K562 (cell line): Measurements from ENCODE around the gene ZNF528. TPM values are rescaled to one million over a fixed set of nuclear protein-coding genes. Genes with fewer than 3 reads are reported as not detected.

ENCODE experiments used
- ATAC-seq: fragments of 200-7000 bp; cut with Tn5 transposase; 3 replicates; pipeline ENCODE4 v1.9.1; 2020; ENCODE audit warnings: moderate library complexity
- BruUV-seq: library from RNA; stranded (reverse); fragments of 400-500 nt; replicated peaks from 2 replicates; lab custom pipeline; 2021; lab: Mats Ljungman, UMichigan
- CTCF ChIA-PET: fragments of 300-600 bp; formaldehyde crosslinking; extraction: SDS; loops from one replicate; lab custom pipeline; 2021; ENCODE audit warnings: low intra/inter-chr PET ratio; lab: Yijun Ruan, JAX
- POLR2A ChIA-PET: fragments of 300-600, 350-650 bp; sonication (Branson Sonifier 250); formaldehyde crosslinking; extraction: SDS; loops from one replicate; lab custom pipeline; 2021; ENCODE audit warnings: antibody characterized with exemption, inconsistent platforms; lab: Yijun Ruan, JAX
- DNase-seq, 4 experiments: peaks; one replicate each; pipeline versions ENCODE4 v3.0.0 to v3.0.0-alpha.2; 2011 to 2018; ENCODE audit warnings: low spot score in 3 of 4, mixed read lengths in 3 of 4; ENCODE audit errors: extremely low read depth in 1 of 4
- FAIRE-seq: peaks from 2 replicates; lab custom pipeline; 2011; peaks lifted over from hg19 to GRCh38; lab: Jason Lieb, UNC
- H2AFZ ChIP-seq: 2 replicates; pipeline ENCODE4 v1.6.0; 2011; ENCODE audit warnings: low read depth, low read length, control low read depth, inconsistent platforms
- H3K27ac ChIP-seq: fragments of 200-600 bp; 3 replicates; pipeline ENCODE4 v1.8.0; 2011; ENCODE audit warnings: low read depth, mild to moderate bottlenecking, control low read depth, inconsistent platforms, low read length, moderate library complexity, mixed read lengths; ENCODE audit errors: extremely low read depth
- H3K27me3 ChIP-seq, 2 experiments: fragments of 300-600 bp in 1 of 2; 2 replicates in 1 of 2; 3 replicates in 1 of 2; pipeline versions ENCODE4 v1.6.0 to v1.8.0; 2011; ENCODE audit warnings: inconsistent platforms in 2 of 2, low read length in 2 of 2, mild to moderate bottlenecking in 1 of 2, mixed read lengths in 1 of 2, moderate library complexity in 1 of 2; ENCODE audit not compliant: control insufficient read depth in 2 of 2, insufficient read depth in 2 of 2
- H3K36me3 ChIP-seq: fragments of 300-600 bp; 3 replicates; pipeline ENCODE4 v1.8.0; 2011; ENCODE audit warnings: mild to moderate bottlenecking, low read length, inconsistent platforms; ENCODE audit not compliant: control insufficient read depth, insufficient read depth
- H3K4me1 ChIP-seq, 2 experiments: fragments of 200-600 bp in 1 of 2; replicated peaks in 1 of 2; 2 replicates in 1 of 2; 3 replicates in 1 of 2; pipeline versions ENCODE4 v1.5.1 to v1.8.0; 2011; ENCODE audit warnings: inconsistent platforms in 2 of 2, low read length in 2 of 2, mild to moderate bottlenecking in 1 of 2, mixed read lengths in 1 of 2, moderate library complexity in 1 of 2; ENCODE audit not compliant: control insufficient read depth in 2 of 2, insufficient read depth in 2 of 2
- H3K4me2 ChIP-seq: 2 replicates; pipeline ENCODE4 v1.6.1; 2011; ENCODE audit warnings: low read length, control low read depth, inconsistent platforms, mixed read lengths; ENCODE audit not compliant: insufficient read depth
- H3K4me3 ChIP-seq: fragments of 200-600 bp; sonication (generic), shearing (Covaris generic); 2 replicates; pipeline ENCODE4 v1.5.1; 2016; ENCODE audit warnings: control low read depth, inconsistent platforms
- H3K79me2 ChIP-seq: fragments of 200-600 bp; 3 replicates; pipeline ENCODE4 v1.8.0; 2011; ENCODE audit warnings: low read length, inconsistent platforms; ENCODE audit not compliant: control insufficient read depth, insufficient read depth
- H3K9ac ChIP-seq, 2 experiments: 2 replicates each; pipeline versions ENCODE4 v1.6.0 to v1.6.1; 2011; ENCODE audit warnings: low read depth in 2 of 2, low read length in 2 of 2, control low read depth in 1 of 2, inconsistent platforms in 1 of 2, mild to moderate bottlenecking in 1 of 2, mixed read lengths in 1 of 2; ENCODE audit not compliant: insufficient read depth in 1 of 2
- H3K9me1 ChIP-seq: one replicate; pipeline ENCODE4 v1.6.0; 2011; ENCODE audit warnings: inconsistent platforms, mild to moderate bottlenecking, low read length, moderate library complexity; ENCODE audit not compliant: control insufficient read depth, insufficient read depth
- H3K9me3 ChIP-seq: replicated peaks from 2 replicates; pipeline ENCODE4 v1.5.1; 2011; ENCODE audit warnings: low read depth, low read length, inconsistent platforms; ENCODE audit not compliant: control insufficient read depth, insufficient read depth
- H4K20me1 ChIP-seq: replicated peaks from 2 replicates; pipeline ENCODE4 v1.6.1; 2011; ENCODE audit warnings: low read length, inconsistent platforms, mixed read lengths; ENCODE audit not compliant: control insufficient read depth, insufficient read depth
- ARHGAP35 ChIP-seq: fragments of 450-650 bp; IDR thresholded peaks from 2 replicates; pipeline ENCODE4 v1.6.1; 2018; ENCODE audit not compliant: partially characterized antibody
- ERF ChIP-seq: fragments of 450-650 bp; formaldehyde crosslinking; IDR thresholded peaks from 2 replicates; pipeline ENCODE4 v1.4.0; 2020; ENCODE audit warnings: mild to moderate bottlenecking, mixed read lengths
- ETV1 ChIP-seq: fragments of 450-650 bp; conservative IDR thresholded peaks from 2 replicates; pipeline ENCODE4 v1.6.1; 2016; ENCODE audit warnings: missing genetic modification characterization, control low read depth, low read depth, missing compliant biosample characterization
- EWSR1 ChIP-seq: fragments of 450-650 bp; IDR thresholded peaks from 2 replicates; pipeline ENCODE4 v1.6.1; 2018; ENCODE audit warnings: borderline replicate concordance, mild to moderate bottlenecking, low read depth, moderate library complexity; ENCODE audit not compliant: partially characterized antibody
- HNRNPLL ChIP-seq: fragments of 200-400 bp; formaldehyde crosslinking; IDR thresholded peaks from 2 replicates; pipeline ENCODE4 v1.6.1; 2017; ENCODE audit warnings: low read length, low read depth, mild to moderate bottlenecking; ENCODE audit not compliant: poor library complexity, severe bottlenecking
- JUN ChIP-seq, 2 experiments: sonication (generic) in 1 of 2; formaldehyde crosslinking in 1 of 2; IDR thresholded peaks; 2 replicates each; pipeline versions ENCODE4 v1.6.1 to v1.8.0; 2012 to 2022; ENCODE audit warnings: borderline replicate concordance in 2 of 2, mild to moderate bottlenecking in 2 of 2, improper control_type of control experiment in 1 of 2, low read depth in 1 of 2, low read length in 1 of 2, missing genetic modification reagents in 1 of 2
- NFIC ChIP-seq: fragments of 450-650 bp; IDR thresholded peaks from 2 replicates; pipeline ENCODE4 v1.6.1; 2017; ENCODE audit warnings: mild to moderate bottlenecking, inconsistent platforms
- PML ChIP-seq: IDR thresholded peaks from 2 replicates; pipeline ENCODE4 v1.6.1; 2012; ENCODE audit warnings: low read length, inconsistent platforms
- PURB ChIP-seq: sonication (generic); formaldehyde crosslinking; IDR thresholded peaks from 2 replicates; pipeline ENCODE4 v1.9.0; 2021; ENCODE audit warnings: low read depth, mild to moderate bottlenecking, missing genetic modification reagents
- RBFOX2 ChIP-seq: fragments of 200-400 bp; formaldehyde crosslinking; IDR thresholded peaks from 2 replicates; pipeline ENCODE4 v1.6.1; 2017; ENCODE audit warnings: low read depth, mild to moderate bottlenecking, low read length, moderate library complexity
- TRIM28 ChIP-seq: fragments of 450-650 bp; IDR thresholded peaks from 2 replicates; pipeline ENCODE4 v1.6.1; 2017
- ZNF699 ChIP-seq: fragments of 250-450 bp; sonication (Bioruptor Pico); IDR thresholded peaks from 2 replicates; pipeline ENCODE4 v1.8.0; 2021; ENCODE audit warnings: mild to moderate bottlenecking, moderate library complexity; ENCODE audit not compliant: insufficient replicate concordance
- WGBS: fragments of 100-300 bp; shearing (Covaris generic); methylation state at CpG from one replicate; pipeline ENCODE4 v1.1.6; 2016; ENCODE audit warnings: low coverage, mixed read lengths; ENCODE audit not compliant: insufficient coverage; ENCODE audit errors: missing lambda C conversion rate; 5-methylcytosine and 5-hydroxymethylcytosine counted together
- in situ Hi-C: fragments of 300-500 bp; cut with MboI; formaldehyde crosslinking; loops from 4 replicates; pipeline ENCODE4 v1.15.0; 2018; ENCODE audit warnings: inconsistent platforms, mixed read lengths
- intact Hi-C: fragments of 100-400 bp; cut with micrococcal nuclease; formaldehyde crosslinking; loops from 2 replicates; pipeline ENCODE4 v1.14.2; 2022
- polyA plus RNA-seq, 8 experiments: library from polyadenylated mRNA; depleted of rRNA in 4 of 8; stranded (reverse) in 5 of 8; unstranded in 3 of 8; fragments of >200 nt; fragmentation: Nextera tagmentation in 2 of 8; fragmentation: Illumina TruSeq in 1 of 8; extraction: Ambion mirVana in 2 of 8; extraction: Trizol in 1 of 8; gene quantifications; 2 replicates each; pipeline versions ENCODE4 v1.2.1 to v1.2.3, GENCODE V29; 2011 to 2014; ENCODE audit warnings: inconsistent platforms in 1 of 8, missing spikeins in 1 of 8
- total RNA-seq, 7 experiments: library from RNA; depleted of rRNA in 6 of 7; stranded (reverse); fragments of >200 nt in 6 of 7; fragmentation: Illumina TruSeq in 2 of 7; extraction: Trizol in 2 of 7; gene quantifications; 2 replicates each; pipeline versions ENCODE4 v1.2.1 to v1.2.3, GENCODE V29; 2011 to 2021; ENCODE audit warnings: low replicate concordance in 1 of 7
- TF ChIP-seq, protein P1 (sequence below): sonication (generic); formaldehyde crosslinking; IDR thresholded peaks from 2 replicates; pipeline ENCODE4 v1.8.0; 2022; ENCODE audit warnings: mild to moderate bottlenecking, missing genetic modification reagents
- TF ChIP-seq, protein P2 (sequence below): fragments of 250-450 bp; sonication (Bioruptor Pico); IDR thresholded peaks from 2 replicates; pipeline ENCODE4 v1.5.1; 2021; ENCODE audit warnings: mild to moderate bottlenecking

ZNF528 gene
- total and polyA plus RNA-seq, 9 of the 15 experiments (the other 6 are each of a cell fraction or from before 2014, with no cell fraction given) = 1.2 to 3.9 (median 2.4) TPM

DNA sequence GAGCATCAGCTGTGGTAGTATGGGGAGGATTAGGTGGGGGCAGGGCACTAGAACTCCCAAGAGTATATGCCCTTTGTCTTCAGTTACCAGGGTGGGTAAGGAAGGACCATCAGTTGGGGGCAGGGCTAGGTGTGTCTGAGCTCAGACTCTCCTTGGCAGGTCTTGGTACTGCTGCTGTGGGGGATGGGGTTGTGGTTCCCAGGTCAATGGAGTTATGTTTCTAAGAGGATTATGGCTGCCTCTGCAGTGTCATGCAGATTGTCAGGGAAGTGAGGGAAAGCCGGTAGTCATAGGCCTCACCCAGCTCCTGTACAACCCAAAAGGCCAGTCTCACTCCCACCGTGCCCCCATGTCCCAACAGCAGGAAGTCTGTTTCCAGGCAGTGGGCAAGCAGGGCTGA, 46.9 kb downstream of the ZNF528 start (continued):
- no peak for TF ChIP-seq HNRNPLL
- TF ChIP-seq NFIC = no peak
- no peak for TF ChIP-seq RBFOX2
- no peak for TF ChIP-seq ETV1
- TF ChIP-seq, protein P1, sequence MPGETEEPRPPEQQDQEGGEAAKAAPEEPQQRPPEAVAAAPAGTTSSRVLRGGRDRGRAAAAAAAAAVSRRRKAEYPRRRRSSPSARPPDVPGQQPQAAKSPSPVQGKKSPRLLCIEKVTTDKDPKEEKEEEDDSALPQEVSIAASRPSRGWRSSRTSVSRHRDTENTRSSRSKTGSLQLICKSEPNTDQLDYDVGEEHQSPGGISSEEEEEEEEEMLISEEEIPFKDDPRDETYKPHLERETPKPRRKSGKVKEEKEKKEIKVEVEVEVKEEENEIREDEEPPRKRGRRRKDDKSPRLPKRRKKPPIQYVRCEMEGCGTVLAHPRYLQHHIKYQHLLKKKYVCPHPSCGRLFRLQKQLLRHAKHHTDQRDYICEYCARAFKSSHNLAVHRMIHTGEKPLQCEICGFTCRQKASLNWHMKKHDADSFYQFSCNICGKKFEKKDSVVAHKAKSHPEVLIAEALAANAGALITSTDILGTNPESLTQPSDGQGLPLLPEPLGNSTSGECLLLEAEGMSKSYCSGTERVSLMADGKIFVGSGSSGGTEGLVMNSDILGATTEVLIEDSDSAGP = no peak
- no peak for TF ChIP-seq ARHGAP35
- TF ChIP-seq PURB (CRISPR knock-in tag) = no peak

DNA sequence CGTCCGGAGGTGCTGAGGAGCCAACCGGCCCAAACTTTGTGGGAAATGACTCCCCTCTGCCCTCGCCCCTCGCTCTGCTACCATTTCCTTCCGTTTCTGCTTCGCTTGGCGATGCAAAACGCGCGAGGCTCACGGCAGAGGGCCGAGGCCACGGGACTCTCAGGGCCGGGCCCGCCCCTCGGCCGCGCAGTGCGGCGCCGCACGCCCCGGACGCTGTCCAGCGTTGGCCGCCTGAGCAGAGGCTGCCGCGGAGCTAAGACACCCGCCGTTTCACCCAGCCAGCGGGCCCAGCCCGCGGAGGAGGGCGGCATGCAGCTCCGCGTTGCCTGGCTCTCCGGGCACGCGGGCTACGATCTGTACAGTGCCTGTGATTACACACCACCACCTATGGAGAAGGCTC, 53.6 kb downstream of the ZNF528 start:
- peaks cover 0 to 4% of the 10 kb centered on the region in 2 experiments; a peak in 1 of 5 replicates for H3K4me1 ChIP-seq
- H3K4me3 ChIP-seq = no peak overlapping the region
- no peaks in the 10 kb centered on the region for H3K79me2 ChIP-seq
- CTCF ChIA-PET = interaction anchor here (0.6 kb wide), 1 partner anchor 973 kb away, joined by 6 read pairs; the partner anchor contains the start of gene CEACAM18
- H4K20me1 ChIP-seq = no peaks in the 10 kb centered on the region
- no peaks in the 10 kb centered on the region for H3K9me1 ChIP-seq
- intact Hi-C loops (no loop called here), in situ Hi-C loops (no loop called here)
- 23% methylated on average over 40 of the region's 41 CpGs for WGBS
- H3K9ac ChIP-seq = no peak overlapping the region
- ATAC-seq (no peak), FAIRE-seq (no peak), DNase-seq (no peak)
- peaks cover 4% of the 10 kb centered on the region for H3K9me3 ChIP-seq
- H2AFZ ChIP-seq = no peak overlapping the region
- no peak overlapping the region for H3K4me2 ChIP-seq
- no peak overlapping the region for H3K27ac ChIP-seq
- no TSS peak for BruUV-seq
- H3K36me3 ChIP-seq = no peaks in the 10 kb centered on the region
- POLR2A ChIA-PET = no interaction called here
- no peak for TF ChIP-seq PML
- no peak for TF ChIP-seq EWSR1
- no peak for TF ChIP-seq JUN (IDR thresholded peaks at IDR 0.05; ENCODE audit: borderline replicate concordance, low read depth, low read length)
- TF ChIP-seq JUN (CRISPR knock-in tag; IDR thresholded peaks at IDR 0.05; ENCODE audit: borderline replicate concordance) = no peak
- no peak for TF ChIP-seq ZNF699 (CRISPR knock-in tag)
- TF ChIP-seq TRIM28 = no peak
- no peak for TF ChIP-seq ERF (CRISPR knock-in tag)
- TF ChIP-seq, protein P2, sequence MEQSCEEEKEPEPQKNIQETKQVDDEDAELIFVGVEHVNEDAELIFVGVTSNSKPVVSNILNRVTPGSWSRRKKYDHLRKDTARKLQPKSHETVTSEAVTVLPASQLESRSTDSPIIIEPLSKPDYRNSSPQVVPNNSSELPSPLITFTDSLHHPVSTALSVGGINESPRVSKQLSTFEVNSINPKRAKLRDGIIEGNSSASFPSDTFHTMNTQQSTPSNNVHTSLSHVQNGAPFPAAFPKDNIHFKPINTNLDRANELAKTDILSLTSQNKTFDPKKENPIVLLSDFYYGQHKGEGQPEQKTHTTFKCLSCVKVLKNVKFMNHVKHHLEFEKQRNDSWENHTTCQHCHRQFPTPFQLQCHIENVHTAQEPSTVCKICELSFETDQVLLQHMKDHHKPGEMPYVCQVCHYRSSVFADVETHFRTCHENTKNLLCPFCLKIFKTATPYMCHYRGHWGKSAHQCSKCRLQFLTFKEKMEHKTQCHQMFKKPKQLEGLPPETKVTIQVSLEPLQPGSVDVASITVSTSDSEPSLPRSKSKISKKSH (CRISPR knock-in tag) = no peak
- TF ChIP-seq, protein P1 = no peak
- no peaks in the 10 kb centered on the region for H3K27me3 ChIP-seq
